ENCODE results near the gene CEP112. TPM values are rescaled to one million over a fixed set of nuclear protein-coding genes. Genes with fewer than 3 reads are reported as not detected.

CEP112 gene
- total and polyA plus RNA-seq, 10 of the 15 experiments (the other 5 are each of a cell fraction or from before 2014, with no cell fraction given): 0.11 to 3.8 (median 0.32) TPM; not detected in 1

DNA sequence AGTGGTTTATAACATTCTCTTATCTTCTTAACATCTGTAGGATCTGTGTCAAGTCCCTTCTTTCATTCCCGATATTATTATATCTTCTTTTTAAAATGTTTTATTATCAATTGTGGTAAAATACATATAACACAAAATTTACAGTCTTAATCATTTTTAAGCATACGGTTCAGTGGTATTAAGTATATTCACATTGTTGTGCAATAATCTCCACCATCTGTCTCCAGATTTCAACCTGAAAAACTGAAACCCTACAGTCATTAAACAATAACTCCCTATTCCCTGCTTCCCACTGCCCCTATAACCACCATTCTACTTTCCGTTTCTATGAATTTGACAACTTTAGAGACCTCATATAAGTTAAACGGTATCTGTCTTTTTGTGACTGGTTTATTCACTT, 45.5 kb downstream of the CEP112 start:
- Histone ChIP-seq H3K9ac (ENCODE audit: control insufficient read depth, insufficient read depth, low read length) (no peak overlapping the region), H3K4me3 (no peak overlapping the region), H3K27ac (ENCODE audit: control insufficient read depth, insufficient read depth) (no peak overlapping the region), H3K9me3 (replicated peaks; ENCODE audit: control insufficient read depth, insufficient read depth, low read length) (no peaks in the 10 kb centered on the region), H3K27me3 (replicated peaks in 1 of 2; ENCODE audit: control insufficient read depth in 2 of 2, insufficient read depth in 2 of 2, low read length in 1 of 2) (no peaks in the 10 kb centered on the region), H3K4me1 (ENCODE audit: control insufficient read depth, insufficient read depth, low read length) (no peaks in the 10 kb centered on the region), H4K20me1 (ENCODE audit: control insufficient read depth, insufficient read depth) (no peaks in the 10 kb centered on the region), H3K36me3 (ENCODE audit: control insufficient read depth in 2 of 2, insufficient read depth in 2 of 2, low read length in 1 of 2) (no peaks in the 10 kb centered on the region), H3K4me2 (ENCODE audit: control insufficient read depth, insufficient read depth) (no peak overlapping the region), H2AFZ (ENCODE audit: control insufficient read depth, low read depth, low read length) (no peak overlapping the region), H3K79me2 (ENCODE audit: control insufficient read depth, insufficient read depth, low read length) (no peaks in the 10 kb centered on the region)
- ATAC-seq (no peak), DNase-seq (ENCODE audit: low read depth, low spot score) (no peak), FAIRE-seq (no peak)
- RAD21 ChIA-PET (ENCODE audit: unreplicated experiment): no interaction called here
- POLR2A ChIA-PET: no interaction called here
- CTCF ChIA-PET: no interaction called here
- TF ChIP-seq RAD51 (IDR thresholded peaks at IDR 0.05) (no peak), ZNF217 (IDR thresholded peaks at IDR 0.05) (no peak), ETV6 (conservative IDR thresholded peaks at IDR 0.05 in 1 of 2, IDR thresholded peaks at IDR 0.05 in 1 of 2; ENCODE audit: borderline replicate concordance in 1 of 2, low read depth in 1 of 2) (no peak), SUZ12 (IDR thresholded peaks at IDR 0.05; ENCODE audit: unreplicated experiment) (no peak), SMC3 (IDR thresholded peaks at IDR 0.05; ENCODE audit: borderline replicate concordance, low read length) (no peak), ZNF622 (IDR thresholded peaks at IDR 0.05) (no peak), MTA3 (IDR thresholded peaks at IDR 0.05; ENCODE audit: borderline replicate concordance, low read length) (no peak), KAT2A (conservative IDR thresholded peaks at IDR 0.05; ENCODE audit: control insufficient read depth, low read depth, low read length) (no peak), POLR2AphosphoS5 (IDR thresholded peaks at IDR 0.05; ENCODE audit: low read length) (no peak), ESRRA (IDR thresholded peaks at IDR 0.05; ENCODE audit: low read length) (no peak)
- TF ChIP-seq, protein P1, sequence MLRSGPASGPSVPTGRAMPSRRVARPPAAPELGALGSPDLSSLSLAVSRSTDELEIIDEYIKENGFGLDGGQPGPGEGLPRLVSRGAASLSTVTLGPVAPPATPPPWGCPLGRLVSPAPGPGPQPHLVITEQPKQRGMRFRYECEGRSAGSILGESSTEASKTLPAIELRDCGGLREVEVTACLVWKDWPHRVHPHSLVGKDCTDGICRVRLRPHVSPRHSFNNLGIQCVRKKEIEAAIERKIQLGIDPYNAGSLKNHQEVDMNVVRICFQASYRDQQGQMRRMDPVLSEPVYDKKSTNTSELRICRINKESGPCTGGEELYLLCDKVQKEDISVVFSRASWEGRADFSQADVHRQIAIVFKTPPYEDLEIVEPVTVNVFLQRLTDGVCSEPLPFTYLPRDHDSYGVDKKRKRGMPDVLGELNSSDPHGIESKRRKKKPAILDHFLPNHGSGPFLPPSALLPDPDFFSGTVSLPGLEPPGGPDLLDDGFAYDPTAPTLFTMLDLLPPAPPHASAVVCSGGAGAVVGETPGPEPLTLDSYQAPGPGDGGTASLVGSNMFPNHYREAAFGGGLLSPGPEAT (IDR thresholded peaks at IDR 0.05; ENCODE audit: low read depth): no peak
- TF ChIP-seq, protein P2, sequence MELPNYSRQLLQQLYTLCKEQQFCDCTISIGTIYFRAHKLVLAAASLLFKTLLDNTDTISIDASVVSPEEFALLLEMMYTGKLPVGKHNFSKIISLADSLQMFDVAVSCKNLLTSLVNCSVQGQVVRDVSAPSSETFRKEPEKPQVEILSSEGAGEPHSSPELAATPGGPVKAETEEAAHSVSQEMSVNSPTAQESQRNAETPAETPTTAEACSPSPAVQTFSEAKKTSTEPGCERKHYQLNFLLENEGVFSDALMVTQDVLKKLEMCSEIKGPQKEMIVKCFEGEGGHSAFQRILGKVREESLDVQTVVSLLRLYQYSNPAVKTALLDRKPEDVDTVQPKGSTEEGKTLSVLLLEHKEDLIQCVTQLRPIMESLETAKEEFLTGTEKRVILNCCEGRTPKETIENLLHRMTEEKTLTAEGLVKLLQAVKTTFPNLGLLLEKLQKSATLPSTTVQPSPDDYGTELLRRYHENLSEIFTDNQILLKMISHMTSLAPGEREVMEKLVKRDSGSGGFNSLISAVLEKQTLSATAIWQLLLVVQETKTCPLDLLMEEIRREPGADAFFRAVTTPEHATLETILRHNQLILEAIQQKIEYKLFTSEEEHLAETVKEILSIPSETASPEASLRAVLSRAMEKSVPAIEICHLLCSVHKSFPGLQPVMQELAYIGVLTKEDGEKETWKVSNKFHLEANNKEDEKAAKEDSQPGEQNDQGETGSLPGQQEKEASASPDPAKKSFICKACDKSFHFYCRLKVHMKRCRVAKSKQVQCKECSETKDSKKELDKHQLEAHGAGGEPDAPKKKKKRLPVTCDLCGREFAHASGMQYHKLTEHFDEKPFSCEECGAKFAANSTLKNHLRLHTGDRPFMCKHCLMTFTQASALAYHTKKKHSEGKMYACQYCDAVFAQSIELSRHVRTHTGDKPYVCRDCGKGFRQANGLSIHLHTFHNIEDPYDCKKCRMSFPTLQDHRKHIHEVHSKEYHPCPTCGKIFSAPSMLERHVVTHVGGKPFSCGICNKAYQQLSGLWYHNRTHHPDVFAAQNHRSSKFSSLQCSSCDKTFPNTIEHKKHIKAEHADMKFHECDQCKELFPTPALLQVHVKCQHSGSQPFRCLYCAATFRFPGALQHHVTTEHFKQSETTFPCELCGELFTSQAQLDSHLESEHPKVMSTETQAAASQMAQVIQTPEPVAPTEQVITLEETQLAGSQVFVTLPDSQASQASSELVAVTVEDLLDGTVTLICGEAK (IDR thresholded peaks at IDR 0.05; ENCODE audit: borderline replicate concordance): no peak
- SMC1A ChIA-PET (ENCODE audit: uncharacterized antibody, unreplicated experiment): no interaction called here
- no TSS peak for BruUV-seq (replicated peaks)
- in situ Hi-C loops (cut with MboI) (no loop called here), intact Hi-C loops (cut with micrococcal nuclease; ENCODE audit: unreplicated experiment) (no loop called here)
- 61% methylated on average over 4 of the region's 4 CpGs for WGBS (ENCODE audit: insufficient coverage, insufficient replicate concordance, low lambda C conversion rate, missing lambda C conversion rate)

All from GM12878 (cell line).